ENCODE data around the gene SIRT2.

DNA sequence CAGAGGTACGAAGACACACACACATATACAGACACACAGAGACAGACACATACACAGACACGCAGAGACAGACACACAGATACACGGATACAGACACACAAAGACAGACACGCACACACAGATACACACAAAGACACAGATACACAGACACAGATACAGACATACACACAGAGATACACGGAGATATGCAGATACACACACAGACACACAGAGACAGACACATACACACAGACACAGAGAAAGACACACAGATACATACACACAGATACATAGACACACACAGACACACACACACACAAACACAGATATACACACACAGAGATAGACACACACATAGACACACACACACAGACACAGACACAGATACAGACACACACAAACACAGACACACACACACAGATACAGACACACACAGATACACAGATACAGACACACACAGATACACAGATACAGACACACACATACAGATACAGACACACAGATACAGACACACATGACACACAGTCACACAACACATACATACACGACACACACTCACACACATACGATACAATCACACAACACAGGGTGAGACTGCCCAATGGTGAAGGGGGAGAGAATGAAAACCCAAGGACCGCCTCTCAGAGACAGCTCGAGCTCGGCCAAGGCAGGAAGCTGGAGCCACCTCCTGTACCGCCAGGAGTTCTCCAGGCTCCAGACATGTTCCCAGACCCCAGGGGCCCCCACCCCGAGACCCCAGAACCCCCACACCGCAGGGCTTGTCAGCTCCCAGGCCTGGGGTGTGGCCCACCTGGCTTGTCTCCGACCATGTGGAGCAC, 21.4 kb upstream of the SIRT2 start:
- TF ChIP-seq, protein P1, sequence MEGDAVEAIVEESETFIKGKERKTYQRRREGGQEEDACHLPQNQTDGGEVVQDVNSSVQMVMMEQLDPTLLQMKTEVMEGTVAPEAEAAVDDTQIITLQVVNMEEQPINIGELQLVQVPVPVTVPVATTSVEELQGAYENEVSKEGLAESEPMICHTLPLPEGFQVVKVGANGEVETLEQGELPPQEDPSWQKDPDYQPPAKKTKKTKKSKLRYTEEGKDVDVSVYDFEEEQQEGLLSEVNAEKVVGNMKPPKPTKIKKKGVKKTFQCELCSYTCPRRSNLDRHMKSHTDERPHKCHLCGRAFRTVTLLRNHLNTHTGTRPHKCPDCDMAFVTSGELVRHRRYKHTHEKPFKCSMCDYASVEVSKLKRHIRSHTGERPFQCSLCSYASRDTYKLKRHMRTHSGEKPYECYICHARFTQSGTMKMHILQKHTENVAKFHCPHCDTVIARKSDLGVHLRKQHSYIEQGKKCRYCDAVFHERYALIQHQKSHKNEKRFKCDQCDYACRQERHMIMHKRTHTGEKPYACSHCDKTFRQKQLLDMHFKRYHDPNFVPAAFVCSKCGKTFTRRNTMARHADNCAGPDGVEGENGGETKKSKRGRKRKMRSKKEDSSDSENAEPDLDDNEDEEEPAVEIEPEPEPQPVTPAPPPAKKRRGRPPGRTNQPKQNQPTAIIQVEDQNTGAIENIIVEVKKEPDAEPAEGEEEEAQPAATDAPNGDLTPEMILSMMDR (conservative IDR thresholded peaks at IDR 0.05; ENCODE audit: low read length), result no peak
- no peak for TF ChIP-seq EZH2phosphoT487 (IDR thresholded peaks at IDR 0.05; ENCODE audit: borderline replicate concordance)

Data from Loucy (cell line).